NCI-H524 (cell line): ENCODE measurements around the gene MTF2.
A peak's percentile ranks its signal among the peaks of the same experiment; 100 is the strongest.
"Not testable (repeated sequence)": the region's sequence is repeated elsewhere in the genome, so short reads cannot be mapped to it uniquely, and the experiment has no call there.

Experiments used
- DNase-seq, 2 experiments: peaks; one replicate each; lab custom pipeline; 2025; lab: John Stamatoyannopoulos, UW

MTF2 gene

GRCh38 chr1:93078986-93079654 lies at the start of gene MTF2:
Gene MTF2, plus strand, starts transcription at chr1:93079283. Its CDS starts 244 bp downstream, at chr1:93079527.
- peak; percentile 90 to 98 for DNase-seq

- DNase-seq, result peak in 1 of 2 experiments; percentile 13
These were observed 49.8 kb upstream of the MTF2 start for GRCh38 chr1:93029317-93029716.

- not testable (repeated sequence) for DNase-seq
These were observed 48.9 kb upstream of the MTF2 start for GRCh38 chr1:93030191-93030590.

- peak; percentile 68 to 88 for DNase-seq
These were observed 47.4 kb upstream of the MTF2 start for GRCh38 chr1:93031711-93032110.

- DNase-seq, result peak; percentile 80 to 93
These were observed 46.1 kb upstream of the MTF2 start for GRCh38 chr1:93033029-93033428.

GRCh38 chr1:93033785-93034184 lies 45.3 kb upstream of the MTF2 start:
- DNase-seq, result no peak

GRCh38 chr1:93034397-93034796 lies 44.7 kb upstream of the MTF2 start:
- DNase-seq, result no peak

- no peak for DNase-seq
These were observed 42.4 kb upstream of the MTF2 start for GRCh38 chr1:93036672-93037071.

- DNase-seq, result no peak
These were observed 36.7 kb upstream of the MTF2 start for GRCh38 chr1:93042187-93043056.

- DNase-seq, result no peak
These were observed 36.0 kb upstream of the MTF2 start for GRCh38 chr1:93043057-93043557.

- DNase-seq, result no peak
These were observed 31.5 kb upstream of the MTF2 start for GRCh38 chr1:93047618-93048017.

GRCh38 chr1:93051961-93052360 lies 27.1 kb upstream of the MTF2 start:
- no peak for DNase-seq

- no peak for DNase-seq
These were observed 22.9 kb upstream of the MTF2 start for GRCh38 chr1:93056214-93056613.

GRCh38 chr1:93056649-93057048 lies 22.4 kb upstream of the MTF2 start:
- DNase-seq, result no peak

GRCh38 chr1:93061895-93062792 lies 16.9 kb upstream of the MTF2 start:
- DNase-seq, result peak; percentile 5 to 59

GRCh38 chr1:93076268-93076667 lies 2.8 kb upstream of the MTF2 start:
- DNase-seq, result no peak

GRCh38 chr1:93078203-93078602 lies 880 bp upstream of the MTF2 start:
- DNase-seq, result no peak

GRCh38 chr1:93078638-93078985 lies 471 bp upstream of the MTF2 start:
- peak; percentile 50 to 52 for DNase-seq

- peak; percentile 37 to 51 for DNase-seq
These were observed 630 bp downstream of the MTF2 start for GRCh38 chr1:93079685-93080141.

GRCh38 chr1:93080179-93080823 lies 1.2 kb downstream of the MTF2 start:
- DNase-seq, result peak; percentile 33 to 52

- DNase-seq, result no peak
These were observed 2.6 kb downstream of the MTF2 start for GRCh38 chr1:93081716-93082115.
